GM12878 (cell line): ENCODE results near the gene RBM10. TPM values are rescaled to one million over a fixed set of nuclear protein-coding genes. Genes with fewer than 3 reads are reported as not detected.
A peak's percentile ranks its signal among the peaks of the same experiment; 100 is the strongest.

ENCODE experiments used
- ATF2 ChIP-seq: IDR thresholded peaks from 2 replicates; pipeline ENCODE4 v1.6.1; 2012; ENCODE audit warnings: low read length, inconsistent platforms
- ATF7 ChIP-seq: fragments of 450-650 bp; IDR thresholded peaks from 2 replicates; pipeline ENCODE4 v1.6.1; 2016; ENCODE audit warnings: low read depth, mild to moderate bottlenecking
- CBFB ChIP-seq: IDR thresholded peaks from 2 replicates; pipeline ENCODE4 v1.6.1; 2016; ENCODE audit warnings: antibody characterized with exemption, low read depth
- CBX5 ChIP-seq: sonication (generic); IDR thresholded peaks from 2 replicates; pipeline ENCODE4 v1.6.1; 2016; ENCODE audit warnings: low read depth, moderate library complexity, mild to moderate bottlenecking, inconsistent platforms
- CEBPB ChIP-seq, 2 experiments: fragments of 150-350 bp in 1 of 2; IDR thresholded peaks; 2 replicates each; pipeline ENCODE4 v1.6.1; 2012 to 2014; ENCODE audit warnings: low read depth in 2 of 2, low read length in 2 of 2, borderline replicate concordance in 1 of 2, inconsistent platforms in 1 of 2
- DPF2 ChIP-seq: fragments of 450-650 bp; IDR thresholded peaks from 2 replicates; pipeline ENCODE4 v1.6.1; 2017; ENCODE audit warnings: mild to moderate bottlenecking
- EED ChIP-seq: sonication (generic); IDR thresholded peaks from 2 replicates; pipeline ENCODE4 v1.6.1; 2016; ENCODE audit warnings: antibody characterized with exemption, low read depth
- FOXK2 ChIP-seq: fragments of 450-650 bp; IDR thresholded peaks from 2 replicates; pipeline ENCODE4 v1.6.1; 2017; ENCODE audit warnings: mild to moderate bottlenecking, moderate library complexity
- HDAC2 ChIP-seq: fragments of 200-600 bp; sonication (generic); IDR thresholded peaks from 2 replicates; pipeline ENCODE4 v1.6.1; 2017
- IKZF1 ChIP-seq: fragments of 450-650 bp; conservative IDR thresholded peaks from 2 replicates; pipeline ENCODE4 v1.6.1; 2017; ENCODE audit warnings: antibody characterized with exemption, mild to moderate bottlenecking
- KDM1A ChIP-seq: fragments of 200-600 bp; sonication (generic); IDR thresholded peaks from 2 replicates; pipeline ENCODE4 v1.6.1; 2016; ENCODE audit warnings: borderline replicate concordance
- MYB ChIP-seq: fragments of 150-350 bp; IDR thresholded peaks from 2 replicates; pipeline ENCODE4 v1.6.1; 2014; ENCODE audit warnings: mild to moderate bottlenecking, low read depth, low read length, borderline replicate concordance
- MYC ChIP-seq: IDR thresholded peaks from 2 replicates; pipeline ENCODE4 v1.6.1; 2011; ENCODE audit warnings: mild to moderate bottlenecking, low read length, moderate library complexity, inconsistent platforms; ENCODE audit not compliant: insufficient read depth, insufficient replicate concordance, insufficient read length, severe bottlenecking
- NKRF ChIP-seq: fragments of 450-650 bp; conservative IDR thresholded peaks from 2 replicates; pipeline ENCODE4 v1.6.1; 2017; ENCODE audit warnings: mild to moderate bottlenecking, moderate library complexity
- PKNOX1 ChIP-seq: fragments of 450-650 bp; IDR thresholded peaks from 2 replicates; pipeline ENCODE4 v1.6.1; 2016; ENCODE audit warnings: mild to moderate bottlenecking
- PML ChIP-seq: IDR thresholded peaks from 2 replicates; pipeline ENCODE4 v1.6.1; 2012; ENCODE audit warnings: low read length, inconsistent platforms
- RELB ChIP-seq: fragments of 450-650 bp; IDR thresholded peaks from 2 replicates; pipeline ENCODE4 v1.6.1; 2017; ENCODE audit warnings: low read depth, mild to moderate bottlenecking, moderate library complexity
- RUNX3 ChIP-seq: IDR thresholded peaks from 2 replicates; pipeline ENCODE4 v1.6.1; 2012; ENCODE audit warnings: low read length, inconsistent platforms
- SIX5 ChIP-seq: IDR thresholded peaks from 2 replicates; pipeline ENCODE4 v1.6.1; 2011; ENCODE audit warnings: mild to moderate bottlenecking, low read depth, low read length, moderate library complexity; ENCODE audit not compliant: severe bottlenecking
- TAF1 ChIP-seq: IDR thresholded peaks from 2 replicates; pipeline ENCODE4 v1.6.1; 2011; ENCODE audit warnings: mild to moderate bottlenecking, low read depth, low read length, borderline replicate concordance
- TARDBP ChIP-seq: IDR thresholded peaks from 2 replicates; pipeline ENCODE4 v1.6.1; 2016; ENCODE audit warnings: borderline replicate concordance
- TCF12 ChIP-seq: IDR thresholded peaks from 2 replicates; pipeline ENCODE4 v1.6.1; 2011; ENCODE audit warnings: low read depth, mild to moderate bottlenecking, low read length
- YBX1 ChIP-seq: fragments of 450-650 bp; IDR thresholded peaks from 2 replicates; pipeline ENCODE4 v1.6.1; 2016; ENCODE audit warnings: antibody characterized with exemption
- polyA plus RNA-seq, 11 experiments: library from polyadenylated mRNA; depleted of rRNA in 4 of 11; unstranded in 6 of 11; stranded (reverse) in 5 of 11; fragments of >200 nt; fragmentation: Nextera tagmentation in 4 of 11; fragmentation: Illumina TruSeq in 1 of 11; extraction: Ambion mirVana in 4 of 11; extraction: Trizol in 1 of 11; gene quantifications; 1 replicate in 1 of 11; 2 replicates in 10 of 11; pipeline versions ENCODE4 v1.2.1 to v1.2.3, GENCODE V29; 2011 to 2016; ENCODE audit warnings: inconsistent platforms in 2 of 11, missing spikeins in 2 of 11, low read depth in 1 of 11
- total RNA-seq, 4 experiments: library from RNA; depleted of rRNA in 3 of 4; stranded (reverse); fragments of >200 nt in 3 of 4; fragmentation: Illumina TruSeq in 1 of 4; extraction: Trizol in 1 of 4; gene quantifications; 2 replicates each; pipeline versions ENCODE4 v1.2.1 to v1.2.3, GENCODE V29; 2013 to 2021

RBM10 gene
- total and polyA plus RNA-seq, 10 of the 15 experiments (the other 5 are each of a cell fraction or from before 2014, with no cell fraction given) = 1.4 to 60.0 (median 29.8) TPM

- TF ChIP-seq RELB (peak; percentile 37; the same call in 1 of the 2 replicates), CBX5 (no peak), CBFB (0 out of 2 replicates have a peak, but pooled peaks have one; percentile 29), TARDBP (no peak), PML (peak; percentile 78), TAF1 (peak; percentile 88; the same call in 1 of the 2 replicates), EED (no peak), YBX1 (no peak), MYC (no peak), IKZF1 (peak; percentile 28; the same call in 1 of the 2 replicates), MYB (no peak), CEBPB (IDR thresholded peaks at IDR 0.05; ENCODE audit: borderline replicate concordance in 1 of 2, low read depth in 2 of 2, low read length in 2 of 2) (no peak), HDAC2 (no peak), FOXK2 (no peak), TCF12 (no peak), KDM1A (no peak), ATF7 (peak; percentile 60), RUNX3 (0 out of 2 replicates have a peak, but pooled peaks have one; percentile 7), ATF2 (no peak), DPF2 (peak; percentile 97), PKNOX1 (peak; percentile 99), NKRF (no peak), SIX5 (no peak)
Measured at GRCh38 chrX:47129157-47129898, 15.7 kb upstream of the RBM10 start (continued).
